GM12878 (cell line): Measurements from ENCODE around the gene SIM1. TPM values are rescaled to one million over a fixed set of nuclear protein-coding genes. Genes with fewer than 3 reads are reported as not detected.

Experiments used
- ATAC-seq: fragments of 200-7000 bp; cut with Tn5 transposase; 3 replicates; pipeline ENCODE4 v1.9.1; 2020; ENCODE audit warnings: mild to moderate bottlenecking, moderate library complexity
- BruUV-seq: library from RNA; stranded (reverse); fragments of 400-500 nt; replicated peaks from 2 replicates; lab custom pipeline; 2021; lab: Mats Ljungman, UMichigan
- CTCF ChIA-PET: fragments of 300-600 bp; sonication (Branson Sonifier 250); formaldehyde crosslinking; extraction: SDS; loops from one replicate; lab custom pipeline; 2021; ENCODE audit warnings: inconsistent platforms; lab: Yijun Ruan, JAX
- POLR2A ChIA-PET: fragments of 350-600 bp; formaldehyde crosslinking; extraction: SDS; loops from one replicate; lab custom pipeline; 2021; ENCODE audit warnings: inconsistent platforms; lab: Charles Lee
- RAD21 ChIA-PET: fragments of 300-600 bp; sonication (Branson Sonifier 250); formaldehyde crosslinking; loops from one replicate; lab custom pipeline; 2023; ENCODE audit warnings: antibody characterized with exemption; ENCODE audit not compliant: unreplicated experiment; lab: Charles Lee
- SMC1A ChIA-PET: fragments of 300-600 bp; sonication (Branson Sonifier 250); formaldehyde crosslinking; loops from one replicate; lab custom pipeline; 2023; ENCODE audit not compliant: unreplicated experiment, uncharacterized antibody; lab: Charles Lee
- DNase-seq: peaks from one replicate; pipeline ENCODE4 v3.0.0-alpha.2; 2011; ENCODE audit warnings: low read depth, low spot score
- FAIRE-seq: peaks from 3 replicates; lab custom pipeline; 2011; peaks lifted over from hg19 to GRCh38; lab: Jason Lieb, UNC
- H2AFZ ChIP-seq: 2 replicates; pipeline ENCODE4 v1.6.0; 2011; ENCODE audit warnings: low read depth, low read length, control low read depth; ENCODE audit not compliant: control insufficient read depth
- H3K27ac ChIP-seq: 2 replicates; pipeline ENCODE4 v1.5.1; 2011; ENCODE audit warnings: control low read depth; ENCODE audit not compliant: control insufficient read depth, insufficient read depth
- H3K27me3 ChIP-seq, 2 experiments: replicated peaks in 1 of 2; 2 replicates each; pipeline versions ENCODE4 v1.6.0 to v1.6.1; 2011; ENCODE audit warnings: low read length in 1 of 2; ENCODE audit not compliant: control insufficient read depth in 2 of 2, insufficient read depth in 2 of 2
- H3K36me3 ChIP-seq, 2 experiments: 2 replicates each; pipeline ENCODE4 v1.5.1; 2011; ENCODE audit warnings: low read length in 1 of 2; ENCODE audit not compliant: control insufficient read depth in 2 of 2, insufficient read depth in 2 of 2
- H3K4me1 ChIP-seq: 2 replicates; pipeline ENCODE4 v1.6.1; 2011; ENCODE audit warnings: mild to moderate bottlenecking, low read length, moderate library complexity, mixed read lengths; ENCODE audit not compliant: control insufficient read depth, insufficient read depth
- H3K4me2 ChIP-seq: 2 replicates; pipeline ENCODE4 v1.6.0; 2011; ENCODE audit warnings: control low read depth; ENCODE audit not compliant: control insufficient read depth, insufficient read depth
- H3K4me3 ChIP-seq: fragments of 200-600 bp; sonication (generic); 2 replicates; pipeline ENCODE4 v1.5.1; 2016
- H3K79me2 ChIP-seq: 2 replicates; pipeline ENCODE4 v1.6.0; 2011; ENCODE audit warnings: low read length; ENCODE audit not compliant: control insufficient read depth, insufficient read depth
- H3K9ac ChIP-seq: 2 replicates; pipeline ENCODE4 v1.8.0; 2011; ENCODE audit warnings: low read length, control low read depth, mixed read lengths; ENCODE audit not compliant: control insufficient read depth, insufficient read depth
- H3K9me3 ChIP-seq: replicated peaks from 3 replicates; pipeline ENCODE4 v1.5.1; 2011; ENCODE audit warnings: mild to moderate bottlenecking, low read length; ENCODE audit not compliant: control insufficient read depth, insufficient read depth
- H4K20me1 ChIP-seq: 2 replicates; pipeline ENCODE4 v1.6.0; 2011; ENCODE audit not compliant: control insufficient read depth, insufficient read depth
- IRF4 ChIP-seq: IDR thresholded peaks from 2 replicates; pipeline ENCODE4 v1.6.1; 2011; ENCODE audit warnings: low read depth, low read length
- ZBTB40 ChIP-seq: fragments of 450-650 bp; IDR thresholded peaks from 2 replicates; pipeline ENCODE4 v1.6.1; 2016; ENCODE audit warnings: mild to moderate bottlenecking, moderate library complexity, borderline replicate concordance
- WGBS: methylation state at CpG from one replicate; pipeline ENCODE4 v1.1.6; 2016; ENCODE audit warnings: low lambda C conversion rate; ENCODE audit not compliant: insufficient replicate concordance, insufficient coverage; ENCODE audit errors: missing lambda C conversion rate; 5-methylcytosine and 5-hydroxymethylcytosine counted together
- in situ Hi-C: fragments of 300-500 bp; cut with MboI; formaldehyde crosslinking; loops from 9 replicates; pipeline ENCODE4 v1.14.3; 2018; ENCODE audit warnings: mixed read lengths
- intact Hi-C: fragments of 100-400 bp; cut with micrococcal nuclease; formaldehyde crosslinking; loops from one replicate; pipeline ENCODE4 v1.14.2; 2022; ENCODE audit not compliant: unreplicated experiment
- polyA plus RNA-seq, 11 experiments: library from polyadenylated mRNA; depleted of rRNA in 4 of 11; unstranded in 6 of 11; stranded (reverse) in 5 of 11; fragments of >200 nt; fragmentation: Nextera tagmentation in 4 of 11; fragmentation: Illumina TruSeq in 1 of 11; extraction: Ambion mirVana in 4 of 11; extraction: Trizol in 1 of 11; gene quantifications; 1 replicate in 1 of 11; 2 replicates in 10 of 11; pipeline versions ENCODE4 v1.2.1 to v1.2.3, GENCODE V29; 2011 to 2016; ENCODE audit warnings: inconsistent platforms in 2 of 11, missing spikeins in 2 of 11, low read depth in 1 of 11
- total RNA-seq, 4 experiments: library from RNA; depleted of rRNA in 3 of 4; stranded (reverse); fragments of >200 nt in 3 of 4; fragmentation: Illumina TruSeq in 1 of 4; extraction: Trizol in 1 of 4; gene quantifications; 2 replicates each; pipeline versions ENCODE4 v1.2.1 to v1.2.3, GENCODE V29; 2013 to 2021

SIM1 gene
- total and polyA plus RNA-seq, 10 of the 15 experiments (the other 5 are each of a cell fraction or from before 2014, with no cell fraction given) = not detected

DNA sequence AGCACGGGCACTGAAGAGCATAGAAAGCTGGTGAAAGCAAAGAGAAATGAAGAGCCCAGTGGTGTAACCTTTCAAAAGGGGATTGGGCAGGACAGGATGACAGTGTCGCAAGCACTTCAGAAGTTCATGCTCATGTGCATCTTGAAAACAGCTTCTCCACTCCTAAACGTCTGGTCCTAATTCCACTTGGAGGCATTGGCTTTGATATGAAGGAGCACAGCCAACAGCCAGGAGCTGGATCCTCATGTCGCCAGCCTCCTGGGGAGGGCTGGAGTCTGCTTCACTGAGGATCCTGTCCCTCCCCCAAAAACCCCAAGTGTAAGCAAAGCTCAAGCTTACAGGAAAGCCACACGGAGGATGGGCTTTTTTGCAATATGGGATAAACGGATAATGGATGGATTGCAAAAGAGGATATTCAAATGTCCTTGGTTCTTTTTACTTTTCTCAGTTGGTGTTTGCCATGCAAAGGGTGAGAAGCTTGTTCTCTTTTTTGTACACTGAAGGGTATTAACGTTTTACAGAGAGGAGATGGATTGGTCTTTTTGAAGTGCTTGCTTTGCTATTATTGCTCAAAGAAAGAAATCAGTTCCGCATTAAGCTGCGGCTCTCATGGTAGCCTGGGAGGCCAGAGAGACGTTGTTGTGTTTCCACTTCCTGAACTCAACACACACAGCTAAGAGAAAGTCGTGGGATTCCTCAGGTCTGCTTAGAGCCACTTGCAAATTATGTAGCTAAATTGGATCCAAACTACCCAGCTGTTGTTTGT, 92.2 kb downstream of the SIM1 start:
- no peaks in the 10 kb centered on the region for H3K27me3 ChIP-seq
- RAD21 ChIA-PET = no interaction called here
- ATAC-seq (no peak), FAIRE-seq (no peak), DNase-seq (no peak)
- H3K9me3 ChIP-seq = no peaks in the 10 kb centered on the region
- no peak for TF ChIP-seq ZBTB40
- no peak for TF ChIP-seq IRF4
- no peak overlapping the region for H3K27ac ChIP-seq
- in situ Hi-C loops = no loop called here
- no TSS peak for BruUV-seq
- H3K4me1 ChIP-seq = no peaks in the 10 kb centered on the region
- no peak overlapping the region for H3K4me2 ChIP-seq
- no peaks in the 10 kb centered on the region for H4K20me1 ChIP-seq
- no peak overlapping the region for H2AFZ ChIP-seq
- WGBS = 29% methylated on average over 11 of the region's 11 CpGs
- H3K4me3 ChIP-seq = no peak overlapping the region
- H3K9ac ChIP-seq = no peak overlapping the region
- H3K79me2 ChIP-seq = no peaks in the 10 kb centered on the region
- POLR2A ChIA-PET = no interaction called here
- CTCF ChIA-PET = interaction anchor here (1.0 to 1.6 kb wide), 2 partner anchors 26 to 31 kb away, joined by 3 to 4 read pairs; no protein-coding TSS in a partner anchor
- intact Hi-C loops = loop anchor here (5.0 kb wide), 1 partner anchor 285 kb away; no protein-coding TSS in a partner anchor
- no peaks in the 10 kb centered on the region for H3K36me3 ChIP-seq
- SMC1A ChIA-PET = interaction anchor here (0.9 to 1.5 kb wide), 3 partner anchors 44 to 256 kb away, joined by 3 to 4 read pairs (median 3); no protein-coding TSS in a partner anchor
